Choroid plexus epithelial cell (primary cell): Measurements from ENCODE around the gene PVR.

Experiments used
- DNase-seq: peaks from one replicate; pipeline ENCODE4 v3.0.0-alpha.2; 2010; ENCODE audit warnings: low read depth
- H3K4me3 ChIP-seq: 2 replicates; pipeline ENCODE4 v1.5.1; 2011; ENCODE audit warnings: low read depth, mild to moderate bottlenecking, control low read depth, low read length, moderate library complexity
- TF ChIP-seq, protein P1 (sequence below): conservative IDR thresholded peaks from 2 replicates; pipeline ENCODE4 v1.5.1; 2011; ENCODE audit warnings: low read depth, mild to moderate bottlenecking, control low read depth, inconsistent platforms, low read length, moderate library complexity

Gene PVR

DNA sequence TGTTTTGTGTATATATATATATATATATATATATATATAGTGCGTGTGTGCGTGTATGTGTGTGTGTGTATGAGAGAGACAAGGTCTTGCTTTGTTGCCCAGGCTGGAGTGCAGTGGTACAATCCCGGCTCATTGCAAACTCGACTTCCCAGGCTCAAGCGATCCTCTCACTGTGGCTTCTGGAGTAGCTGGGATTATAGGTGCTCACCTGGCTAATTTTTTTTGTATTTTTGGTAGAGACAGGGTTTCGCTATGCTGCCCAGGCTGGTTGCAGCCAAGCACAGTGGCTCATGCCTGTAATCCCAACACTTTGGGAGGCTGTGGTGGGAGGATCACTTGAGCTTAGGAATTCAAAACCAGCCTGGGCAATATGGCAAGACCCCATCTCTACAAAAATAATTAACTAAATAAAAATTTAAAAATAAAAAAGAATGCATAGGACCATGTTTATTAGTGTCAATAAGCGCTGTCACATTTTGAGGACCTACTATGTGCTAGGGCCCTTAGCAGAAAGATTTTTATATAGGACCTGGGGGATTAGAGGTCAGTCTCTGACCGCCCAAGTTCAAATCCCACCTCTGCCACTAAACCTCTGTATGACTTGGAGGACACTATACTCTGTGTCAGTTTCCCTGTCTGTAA, 1.8 kb downstream of the PVR start:
- TF ChIP-seq, protein P1, sequence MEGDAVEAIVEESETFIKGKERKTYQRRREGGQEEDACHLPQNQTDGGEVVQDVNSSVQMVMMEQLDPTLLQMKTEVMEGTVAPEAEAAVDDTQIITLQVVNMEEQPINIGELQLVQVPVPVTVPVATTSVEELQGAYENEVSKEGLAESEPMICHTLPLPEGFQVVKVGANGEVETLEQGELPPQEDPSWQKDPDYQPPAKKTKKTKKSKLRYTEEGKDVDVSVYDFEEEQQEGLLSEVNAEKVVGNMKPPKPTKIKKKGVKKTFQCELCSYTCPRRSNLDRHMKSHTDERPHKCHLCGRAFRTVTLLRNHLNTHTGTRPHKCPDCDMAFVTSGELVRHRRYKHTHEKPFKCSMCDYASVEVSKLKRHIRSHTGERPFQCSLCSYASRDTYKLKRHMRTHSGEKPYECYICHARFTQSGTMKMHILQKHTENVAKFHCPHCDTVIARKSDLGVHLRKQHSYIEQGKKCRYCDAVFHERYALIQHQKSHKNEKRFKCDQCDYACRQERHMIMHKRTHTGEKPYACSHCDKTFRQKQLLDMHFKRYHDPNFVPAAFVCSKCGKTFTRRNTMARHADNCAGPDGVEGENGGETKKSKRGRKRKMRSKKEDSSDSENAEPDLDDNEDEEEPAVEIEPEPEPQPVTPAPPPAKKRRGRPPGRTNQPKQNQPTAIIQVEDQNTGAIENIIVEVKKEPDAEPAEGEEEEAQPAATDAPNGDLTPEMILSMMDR, result no peak
- peak overlapping the region; percentile 15 for H3K4me3 ChIP-seq
- no peak for DNase-seq

DNA sequence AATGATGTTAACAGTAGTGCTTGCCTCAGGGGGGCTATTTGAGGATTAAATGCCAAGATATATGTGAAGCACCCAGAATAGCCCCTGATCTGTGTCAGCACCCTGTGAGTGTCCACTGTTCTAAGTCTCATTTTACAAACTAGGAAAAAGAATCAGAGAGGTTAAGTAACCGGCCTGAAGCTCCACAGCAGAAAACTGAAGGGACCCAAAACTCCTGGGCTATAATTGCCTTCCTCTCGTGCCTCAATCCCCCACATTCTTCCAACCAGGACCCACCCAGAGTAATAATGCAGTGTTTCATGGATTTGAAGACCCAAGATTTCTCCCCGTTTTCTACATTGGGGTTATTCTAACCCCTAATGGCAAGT, 2.3 kb downstream of the PVR start:
- no peak for DNase-seq
- H3K4me3 ChIP-seq, result no peak overlapping the region
- TF ChIP-seq, protein P1, result no peak

DNA sequence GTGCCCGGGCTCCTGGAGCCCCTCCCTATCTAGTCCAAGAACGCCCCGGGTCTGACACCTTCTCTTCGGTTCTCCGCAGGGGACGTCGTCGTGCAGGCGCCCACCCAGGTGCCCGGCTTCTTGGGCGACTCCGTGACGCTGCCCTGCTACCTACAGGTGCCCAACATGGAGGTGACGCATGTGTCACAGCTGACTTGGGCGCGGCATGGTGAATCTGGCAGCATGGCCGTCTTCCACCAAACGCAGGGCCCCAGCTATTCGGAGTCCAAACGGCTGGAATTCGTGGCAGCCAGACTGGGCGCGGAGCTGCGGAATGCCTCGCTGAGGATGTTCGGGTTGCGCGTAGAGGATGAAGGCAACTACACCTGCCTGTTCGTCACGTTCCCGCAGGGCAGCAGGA, 3.4 kb downstream of the PVR start:
- no peak for DNase-seq
- TF ChIP-seq, protein P1, result no peak
- H3K4me3 ChIP-seq, result no peak overlapping the region

DNA sequence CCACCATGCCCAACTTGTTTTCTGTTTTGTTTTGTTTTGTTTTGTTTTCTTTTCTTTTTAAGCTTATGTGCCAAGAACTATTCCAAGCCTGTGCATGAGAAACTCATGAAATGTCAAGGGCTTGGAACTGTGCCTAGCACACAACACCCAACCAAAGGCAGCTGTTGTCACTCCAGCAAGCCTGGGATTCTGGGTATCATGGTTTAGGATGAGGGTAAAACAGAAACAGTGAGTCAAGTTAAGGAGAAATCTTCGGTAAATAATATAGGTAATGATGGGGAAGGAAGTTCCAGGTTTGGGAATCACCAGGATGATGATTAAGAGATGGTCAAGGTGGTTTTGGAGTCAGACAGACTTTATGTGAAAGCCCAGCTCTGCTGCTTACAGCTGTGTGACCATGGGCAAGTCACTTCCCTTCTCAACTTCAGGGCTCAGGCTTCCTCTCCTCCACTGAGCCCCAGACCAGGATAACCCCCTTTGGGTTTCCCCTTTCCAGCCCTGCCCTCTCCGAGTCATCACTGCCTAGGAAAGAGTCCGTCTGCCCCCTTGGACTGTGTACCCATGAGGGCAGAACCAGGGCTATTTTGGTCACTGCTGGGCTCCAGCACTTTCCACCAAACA, 5.0 kb downstream of the PVR start:
- H3K4me3 ChIP-seq, result no peak overlapping the region
- TF ChIP-seq, protein P1, result no peak
- peak; percentile 72 for DNase-seq

DNA sequence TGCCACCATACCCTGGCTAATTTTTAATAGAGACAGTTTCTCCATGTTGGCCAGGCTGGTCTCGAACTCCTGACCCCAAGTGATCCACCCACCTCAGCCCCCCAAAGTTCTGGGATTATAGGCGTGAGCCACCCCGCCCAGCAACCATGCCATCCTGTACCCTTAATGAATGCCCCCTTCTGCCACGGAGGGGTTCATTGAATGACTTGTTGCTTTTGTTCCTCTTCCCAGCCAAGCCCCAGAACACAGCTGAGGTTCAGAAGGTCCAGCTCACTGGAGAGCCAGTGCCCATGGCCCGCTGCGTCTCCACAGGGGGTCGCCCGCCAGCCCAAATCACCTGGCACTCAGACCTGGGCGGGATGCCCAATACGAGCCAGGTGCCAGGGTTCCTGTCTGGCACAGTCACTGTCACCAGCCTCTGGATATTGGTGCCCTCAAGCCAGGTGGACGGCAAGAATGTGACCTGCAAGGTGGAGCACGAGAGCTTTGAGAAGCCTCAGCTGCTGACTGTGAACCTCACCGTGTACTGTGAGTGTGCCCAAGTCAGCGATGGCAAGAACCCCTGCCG, 6.0 kb downstream of the PVR start:
- TF ChIP-seq, protein P1, result no peak
- no peak overlapping the region for H3K4me3 ChIP-seq
- DNase-seq, result no peak

DNA sequence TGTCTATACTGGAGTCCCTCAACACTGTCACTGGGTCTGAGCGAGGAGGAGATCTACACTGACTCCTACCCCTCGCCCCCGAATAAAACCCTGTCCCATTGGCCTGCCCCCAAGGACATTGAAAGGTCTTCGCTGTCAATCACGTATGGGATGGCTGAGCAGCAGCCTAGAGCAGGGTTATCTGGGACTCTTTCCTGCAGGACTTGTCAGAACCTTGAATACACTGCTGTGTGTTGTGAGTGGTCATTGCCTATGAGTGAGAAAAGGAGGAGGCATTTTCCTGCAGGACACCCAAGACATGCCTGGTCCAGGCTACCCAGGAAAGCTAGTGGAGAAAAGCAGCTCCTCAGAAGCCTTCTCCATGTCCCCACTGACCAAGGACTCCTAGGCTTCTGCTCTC, 9.6 kb downstream of the PVR start:
- DNase-seq, result no peak
- TF ChIP-seq, protein P1, result no peak
- H3K4me3 ChIP-seq, result no peak overlapping the region
